CD14-positive monocyte (primary cell): ENCODE measurements around the gene DTX4. TPM values are rescaled to one million over a fixed set of nuclear protein-coding genes. Genes with fewer than 3 reads are reported as not detected.
A peak's percentile ranks its signal among the peaks of the same experiment; 100 is the strongest.

Experiments
- DNase-seq, 3 donors: peaks; one replicate each; pipeline ENCODE4 v3.0.0-alpha.2; 2011 to 2022
- H2AFZ ChIP-seq: 2 replicates; pipeline ENCODE4 v1.6.0; 2012; ENCODE audit warnings: mild to moderate bottlenecking, low read depth, low read length, inconsistent platforms; ENCODE audit not compliant: insufficient read depth, poor library complexity, severe bottlenecking
- H3K27ac ChIP-seq, 2 donors: 1 replicate in 1 of 2; 2 replicates in 1 of 2; pipeline ENCODE4 v1.5.1; 2012 to 2013; ENCODE audit warnings: low read length in 2 of 2, control low read depth in 1 of 2, inconsistent platforms in 1 of 2, low read depth in 1 of 2, mild to moderate bottlenecking in 1 of 2
- H3K27me3 ChIP-seq, 2 donors: one replicate each; pipeline versions ENCODE4 v1.6.0 to v1.6.1; 2011 to 2013; ENCODE audit warnings: low read length in 2 of 2; ENCODE audit not compliant: control insufficient read depth in 2 of 2, insufficient read depth in 2 of 2
- H3K36me3 ChIP-seq, 2 donors: replicated peaks in 1 of 2; 1 replicate in 1 of 2; 2 replicates in 1 of 2; pipeline versions ENCODE4 v1.5.1 to v1.6.1; 2012 to 2013; ENCODE audit warnings: low read length in 2 of 2, control low read depth in 1 of 2, inconsistent platforms in 1 of 2, mild to moderate bottlenecking in 1 of 2; ENCODE audit not compliant: insufficient read depth in 2 of 2, control insufficient read depth in 1 of 2
- H3K4me1 ChIP-seq, 2 donors: 1 replicate in 1 of 2; 2 replicates in 1 of 2; pipeline versions ENCODE4 v1.5.1 to v1.6.1; 2012 to 2013; ENCODE audit warnings: low read length in 2 of 2, control low read depth in 1 of 2, inconsistent platforms in 1 of 2, mild to moderate bottlenecking in 1 of 2, moderate library complexity in 1 of 2; ENCODE audit not compliant: insufficient read depth in 2 of 2, control insufficient read depth in 1 of 2
- H3K4me2 ChIP-seq: replicated peaks from 2 replicates; pipeline ENCODE3; 2012; ENCODE audit warnings: low read length, moderate library complexity, mild to moderate bottlenecking; ENCODE audit not compliant: poor library complexity, severe bottlenecking; ENCODE audit errors: extremely low read depth
- H3K4me3 ChIP-seq, 3 experiments: fragments of 200-600 bp in 1 of 3; sonication (generic) in 1 of 3; replicated peaks in 1 of 3; 1 replicate in 2 of 3; 2 replicates in 1 of 3; pipeline ENCODE4 v1.5.1; 2011 to 2013; ENCODE audit warnings: low read length in 3 of 3, mild to moderate bottlenecking in 3 of 3, control low read depth in 2 of 3, low read depth in 2 of 3, inconsistent platforms in 1 of 3, moderate library complexity in 1 of 3
- H3K79me2 ChIP-seq: 2 replicates; pipeline ENCODE4 v1.6.0; 2012; ENCODE audit warnings: mild to moderate bottlenecking, control low read depth, inconsistent platforms, low read length, moderate library complexity; ENCODE audit not compliant: insufficient read depth
- H3K9ac ChIP-seq: 2 replicates; pipeline ENCODE4 v1.6.0; 2017; ENCODE audit warnings: low read length, mild to moderate bottlenecking; ENCODE audit not compliant: insufficient read depth, poor library complexity, severe bottlenecking
- H3K9me3 ChIP-seq, 2 donors: replicated peaks in 1 of 2; 1 replicate in 1 of 2; 2 replicates in 1 of 2; pipeline versions ENCODE4 v1.5.1 to v1.6.1; 2012 to 2013; ENCODE audit warnings: low read length in 2 of 2, control low read depth in 1 of 2; ENCODE audit not compliant: control insufficient read depth in 1 of 2, insufficient read depth in 1 of 2
- H4K20me1 ChIP-seq: 2 replicates; pipeline ENCODE4 v1.6.0; 2012; ENCODE audit warnings: mild to moderate bottlenecking, low read length, control low read depth, moderate library complexity; ENCODE audit not compliant: insufficient read depth
- H3K27ac Mint-ChIP-seq, 7 donors: one replicate each; pipeline ENCODE4 v1.8.0; 2020; ENCODE audit warnings: mild to moderate bottlenecking in 7 of 7, mixed read lengths in 7 of 7, moderate library complexity in 6 of 7, inconsistent platforms in 2 of 7
- H3K27me3 Mint-ChIP-seq, 3 donors: one replicate each; pipeline ENCODE4 v1.8.0; 2021 to 2022; ENCODE audit warnings: low read depth in 3 of 3, mild to moderate bottlenecking in 3 of 3, mixed read lengths in 3 of 3, moderate library complexity in 3 of 3, inconsistent platforms in 1 of 3
- H3K36me3 Mint-ChIP-seq, 2 donors: one replicate each; pipeline ENCODE4 v1.8.0; 2020; ENCODE audit warnings: mixed read lengths in 2 of 2, inconsistent platforms in 1 of 2, mild to moderate bottlenecking in 1 of 2
- H3K4me1 Mint-ChIP-seq: one replicate; pipeline ENCODE4 v1.8.0; 2020; ENCODE audit warnings: mild to moderate bottlenecking, mixed read lengths
- H3K4me3 Mint-ChIP-seq, 2 donors: one replicate each; pipeline ENCODE4 v1.8.0; 2020; ENCODE audit warnings: mild to moderate bottlenecking in 2 of 2, mixed read lengths in 2 of 2, moderate library complexity in 1 of 2
- H3K9me3 Mint-ChIP-seq, 7 donors: one replicate each; pipeline ENCODE4 v1.8.0; 2020 to 2022; ENCODE audit warnings: mixed read lengths in 7 of 7, mild to moderate bottlenecking in 6 of 7, moderate library complexity in 6 of 7, inconsistent platforms in 2 of 7
- WGBS: methylation state at CpG from one replicate; pipeline ENCODE4 v1.1.5; 2013; ENCODE audit warnings: missing lambda C conversion rate; ENCODE audit not compliant: insufficient coverage; 5-methylcytosine and 5-hydroxymethylcytosine counted together
- intact Hi-C, 2 donors: fragments of 100-400 bp; cut with micrococcal nuclease; formaldehyde crosslinking; loops; one replicate each; pipeline versions ENCODE4 v1.15.0 to v1.15.1; 2023
- polyA plus RNA-seq, 3 donors: library from polyadenylated mRNA; depleted of rRNA in 1 of 3; unstranded in 2 of 3; stranded (reverse) in 1 of 3; fragments of 300-500 nt in 2 of 3; fragments of >200 nt in 1 of 3; fragmentation: Illumina TruSeq in 2 of 3; gene quantifications; 1 replicate in 2 of 3; 2 replicates in 1 of 3; pipeline ENCODE4 v1.2.3, GENCODE V29; 2012 to 2021
- TF ChIP-seq, protein P1 (sequence below): fragments of 200-600 bp; IDR thresholded peaks from one replicate; pipeline ENCODE4 v1.8.0; 2022; ENCODE audit warnings: antibody characterized with exemption, mild to moderate bottlenecking

Gene DTX4
- polyA plus RNA-seq, 3 donors = 0.96 to 1.9 (median 1.1) TPM

DNA sequence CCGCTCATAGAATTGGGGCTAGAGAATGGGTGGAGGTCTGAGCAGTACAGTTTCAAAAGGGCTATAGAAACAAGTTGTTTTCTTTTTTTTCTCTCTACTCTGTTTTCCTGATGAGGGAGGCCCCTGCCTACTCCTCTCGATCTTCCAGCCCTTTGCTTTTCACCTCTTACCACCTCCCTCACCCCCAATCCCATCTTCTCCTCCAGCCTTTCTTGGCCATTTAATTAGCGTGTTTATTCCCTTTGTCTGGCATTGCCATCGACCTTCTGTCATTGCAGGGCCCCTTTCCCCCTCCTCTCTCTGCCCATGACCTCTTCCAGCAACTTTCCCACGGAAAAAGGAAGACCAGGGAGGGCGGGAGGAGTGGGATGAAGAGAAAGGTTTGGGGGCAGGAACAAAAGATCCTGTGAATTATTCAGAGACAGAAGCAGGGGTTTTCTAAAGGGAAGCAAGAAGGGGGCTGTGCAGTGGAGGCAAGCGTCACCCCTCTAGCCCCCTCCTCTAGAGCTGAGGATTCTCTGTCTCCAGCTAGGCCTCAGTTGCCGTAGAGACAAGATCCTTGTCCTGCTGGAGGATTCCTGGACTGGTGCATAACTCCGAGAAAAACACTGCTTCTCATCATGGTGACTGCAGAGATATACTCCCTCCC lies 12.9 kb downstream of the DTX4 start:
- H3K4me1 Mint-ChIP-seq = peaks cover 10% of the 10 kb centered on the region
- no peak overlapping the region for H3K4me3 Mint-ChIP-seq
- peaks cover 0 to 45% of the 10 kb centered on the region in 2 donors for H3K36me3 ChIP-seq

DNA sequence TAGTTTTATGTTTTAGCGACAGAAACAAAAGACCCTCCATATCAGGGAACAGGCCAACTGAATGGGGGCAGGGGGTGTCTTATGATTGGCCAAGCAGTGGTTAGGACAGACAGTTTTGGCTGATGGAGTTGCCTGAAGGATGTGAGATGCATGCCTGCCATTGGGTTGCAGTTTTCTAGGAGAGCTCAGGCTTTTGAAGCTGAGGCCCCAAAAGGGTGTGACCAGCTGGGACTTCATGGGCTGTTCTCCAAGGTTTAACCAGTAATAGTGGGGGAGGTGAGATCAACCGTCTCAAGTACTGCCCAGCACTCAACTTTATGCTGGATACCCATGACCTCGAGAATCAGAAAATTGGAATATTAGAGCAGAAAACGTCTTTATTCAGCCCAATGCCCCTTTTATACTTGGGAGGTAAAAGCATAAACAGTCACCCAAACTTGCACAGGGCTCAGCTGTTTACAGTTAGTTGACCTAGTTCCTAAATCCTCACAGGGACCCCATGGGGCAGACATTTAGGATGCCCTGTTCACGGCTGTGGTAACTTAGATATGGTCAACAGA lies 13.5 kb downstream of the DTX4 start:
- H2AFZ ChIP-seq = no peak overlapping the region
- H3K4me2 ChIP-seq = no peak overlapping the region

More for the DNA sequence above, 12.9 kb downstream of the DTX4 start:
- no peak for DNase-seq
- no peak overlapping the region for H3K4me3 ChIP-seq
- peaks cover 0 to 5% (median 1%) of the 10 kb centered on the region in 7 donors for H3K9me3 Mint-ChIP-seq
- 100% methylated on average over 2 of the region's 9 CpGs for WGBS
- peaks cover 8% of the 10 kb centered on the region in 2 donors for H3K4me1 ChIP-seq
- H2AFZ ChIP-seq = no peak overlapping the region
- H3K4me2 ChIP-seq = no peak overlapping the region
- no peak overlapping the region for H3K27ac ChIP-seq
- no peaks in the 10 kb centered on the region for H3K27me3 ChIP-seq
- peaks cover 29 to 53% of the 10 kb centered on the region in 2 donors for H3K36me3 Mint-ChIP-seq
- no peaks in the 10 kb centered on the region for H3K9me3 ChIP-seq
- H3K9ac ChIP-seq = no peak overlapping the region
- peaks cover 15% of the 10 kb centered on the region for H4K20me1 ChIP-seq
- H3K27ac Mint-ChIP-seq = peak overlapping the region in 1 of 7 donors; percentile 5
- peaks cover 2 to 3% (median 3%) of the 10 kb centered on the region in 3 donors for H3K27me3 Mint-ChIP-seq
- intact Hi-C loops = no loop called here
- TF ChIP-seq, protein P1, sequence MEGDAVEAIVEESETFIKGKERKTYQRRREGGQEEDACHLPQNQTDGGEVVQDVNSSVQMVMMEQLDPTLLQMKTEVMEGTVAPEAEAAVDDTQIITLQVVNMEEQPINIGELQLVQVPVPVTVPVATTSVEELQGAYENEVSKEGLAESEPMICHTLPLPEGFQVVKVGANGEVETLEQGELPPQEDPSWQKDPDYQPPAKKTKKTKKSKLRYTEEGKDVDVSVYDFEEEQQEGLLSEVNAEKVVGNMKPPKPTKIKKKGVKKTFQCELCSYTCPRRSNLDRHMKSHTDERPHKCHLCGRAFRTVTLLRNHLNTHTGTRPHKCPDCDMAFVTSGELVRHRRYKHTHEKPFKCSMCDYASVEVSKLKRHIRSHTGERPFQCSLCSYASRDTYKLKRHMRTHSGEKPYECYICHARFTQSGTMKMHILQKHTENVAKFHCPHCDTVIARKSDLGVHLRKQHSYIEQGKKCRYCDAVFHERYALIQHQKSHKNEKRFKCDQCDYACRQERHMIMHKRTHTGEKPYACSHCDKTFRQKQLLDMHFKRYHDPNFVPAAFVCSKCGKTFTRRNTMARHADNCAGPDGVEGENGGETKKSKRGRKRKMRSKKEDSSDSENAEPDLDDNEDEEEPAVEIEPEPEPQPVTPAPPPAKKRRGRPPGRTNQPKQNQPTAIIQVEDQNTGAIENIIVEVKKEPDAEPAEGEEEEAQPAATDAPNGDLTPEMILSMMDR = no peak
- H3K79me2 ChIP-seq = no peaks in the 10 kb centered on the region

More for the DNA sequence above, 13.5 kb downstream of the DTX4 start:
- TF ChIP-seq, protein P1 = no peak
- H3K4me1 Mint-ChIP-seq = peaks cover 10% of the 10 kb centered on the region
- Histone ChIP-seq H4K20me1 (peaks cover 15% of the 10 kb centered on the region), H3K36me3 (peaks cover 0 to 49% of the 10 kb centered on the region in 2 donors), H3K4me1 (peaks cover 8% of the 10 kb centered on the region in 2 donors), H3K27ac (no peak overlapping the region), H3K79me2 (no peaks in the 10 kb centered on the region), H3K9ac (no peak overlapping the region), H3K27me3 (no peaks in the 10 kb centered on the region), H3K9me3 (no peaks in the 10 kb centered on the region), H3K4me3 (no peak overlapping the region)
- peak overlapping the region in 1 of 7 donors; percentile 5 for H3K27ac Mint-ChIP-seq
- H3K27me3 Mint-ChIP-seq = peaks cover 0 to 3% (median 2%) of the 10 kb centered on the region in 3 donors
- H3K36me3 Mint-ChIP-seq = peaks cover 32 to 54% of the 10 kb centered on the region in 2 donors
- no peak overlapping the region for H3K4me3 Mint-ChIP-seq
- WGBS = 100% methylated on average over 1 of the region's 5 CpGs
- peaks cover 0 to 4% (median 0%) of the 10 kb centered on the region in 7 donors for H3K9me3 Mint-ChIP-seq
- DNase-seq = no peak
- intact Hi-C loops = no loop called here
